Lower leg skin (tissue), 4 donors: Measurements from ENCODE around the gene DQX1. TPM values are rescaled to one million over a fixed set of nuclear protein-coding genes. Genes with fewer than 3 reads are reported as not detected.
"Not testable (repeated sequence)": the region's sequence is repeated elsewhere in the genome, so short reads cannot be mapped to it uniquely, and the experiment has no call there.

Source experiments
- DNase-seq, 2 donors: peaks; one replicate each; pipeline ENCODE4 v3.0.0-alpha.2; 2019; ENCODE audit warnings: low spot score in 2 of 2
- H3K4me3 ChIP-seq: fragments of 200-600 bp; sonication (generic); 2 replicates; pipeline ENCODE4 v1.5.1; 2017; ENCODE audit warnings: mild to moderate bottlenecking, low read depth; ENCODE audit not compliant: poor library complexity, severe bottlenecking
- POLR2A ChIP-seq, 2 donors: fragments of 450-650 bp; IDR thresholded peaks; one replicate each; pipeline ENCODE4 v1.6.1; 2016 to 2017; ENCODE audit warnings: antibody characterized with exemption in 2 of 2, mild to moderate bottlenecking in 1 of 2, moderate library complexity in 1 of 2
- WGBS, 2 donors: methylation state at CpG; one replicate each; pipeline ENCODE4 v1.1.5; 2018; 5-methylcytosine and 5-hydroxymethylcytosine counted together
- intact Hi-C: fragments of 100-400 bp; cut with DNase I; formaldehyde crosslinking; loops from one replicate; pipeline ENCODE4 v1.15.0; 2023; ENCODE audit warnings: low total_unique reads
- total RNA-seq, 4 donors: library from RNA; depleted of rRNA; stranded (reverse); fragments of >200 nt; gene quantifications; one replicate each; pipeline ENCODE4 v1.1.0, GENCODE V29; 2016
- TF ChIP-seq, protein P1 (sequence below), 3 donors: fragments of 450-650 bp; IDR thresholded peaks; one replicate each; pipeline ENCODE4 v1.5.1; 2016; ENCODE audit warnings: antibody characterized with exemption in 3 of 3, mild to moderate bottlenecking in 3 of 3, moderate library complexity in 2 of 3

DQX1 gene
- total RNA-seq, 4 donors from 2014 or later, result 1.9 to 8.0 (median 6.2) TPM

DNA sequence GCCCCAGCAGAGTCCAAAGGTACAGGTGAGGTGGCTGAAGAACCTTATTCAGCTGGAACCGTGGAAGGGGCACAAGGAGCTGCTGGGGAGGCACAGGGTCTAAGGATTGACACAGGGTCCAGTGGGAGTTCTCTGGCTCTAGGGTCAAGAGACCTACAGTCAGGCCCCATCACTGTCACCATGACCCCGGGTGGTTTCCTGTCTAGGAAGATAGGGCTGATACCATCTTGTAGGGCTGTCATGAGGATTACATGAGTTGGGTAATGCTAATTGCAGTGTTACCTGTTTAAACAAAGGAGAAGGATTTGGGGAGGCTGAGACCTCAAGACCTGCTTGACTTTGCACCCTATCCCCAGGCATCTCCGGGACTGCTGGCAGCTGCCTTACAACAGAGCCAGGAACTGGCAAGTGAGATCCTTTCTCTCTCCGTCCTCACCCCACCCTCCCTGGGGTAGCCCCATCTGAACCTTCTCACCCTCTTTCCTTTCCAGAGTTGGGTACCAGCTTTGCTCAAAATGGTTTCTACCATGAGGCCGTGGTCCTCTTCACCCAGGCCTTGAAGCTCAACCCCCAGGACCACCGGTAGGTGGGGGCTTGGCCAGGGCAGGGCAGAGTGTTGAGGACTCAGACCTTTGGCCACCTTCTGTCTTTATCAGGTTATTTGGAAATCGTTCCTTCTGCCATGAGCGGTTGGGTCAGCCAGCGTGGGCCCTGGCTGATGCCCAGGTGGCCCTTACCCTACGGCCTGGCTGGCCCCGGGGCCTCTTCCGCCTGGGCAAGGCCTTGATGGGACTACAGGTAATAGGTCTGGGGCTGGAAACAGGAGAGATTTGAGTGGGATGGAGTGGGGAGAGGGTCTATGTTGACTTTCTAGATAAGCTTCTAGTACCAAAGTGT, 34.1 kb downstream of the DQX1 start:
- no peak overlapping the region for H3K4me3 ChIP-seq
- WGBS, 2 donors, result 93 to 95% methylated on average over 12 of the region's 12 CpGs

DNA sequence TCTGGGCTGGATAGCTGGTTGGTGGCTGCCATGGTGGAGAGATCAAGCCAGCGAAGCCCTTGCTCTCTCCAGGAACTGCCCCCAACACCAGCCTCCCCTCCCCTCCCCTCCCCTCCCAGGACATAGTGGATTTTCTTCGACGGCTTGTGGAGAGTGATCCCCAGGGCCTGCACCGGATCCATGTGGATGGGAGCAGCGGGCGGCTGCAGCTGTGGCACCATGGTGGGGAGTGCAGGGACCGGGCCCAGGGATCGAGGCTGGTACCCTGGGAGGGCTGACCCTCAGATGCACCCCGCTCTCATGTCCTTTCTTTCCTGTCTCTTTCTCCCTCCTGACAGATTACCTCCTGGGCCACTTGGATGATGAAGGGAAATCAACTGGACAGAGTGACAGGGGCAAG, 36.1 kb downstream of the DQX1 start:
- no peak overlapping the region for H3K4me3 ChIP-seq
- TF ChIP-seq, protein P1, sequence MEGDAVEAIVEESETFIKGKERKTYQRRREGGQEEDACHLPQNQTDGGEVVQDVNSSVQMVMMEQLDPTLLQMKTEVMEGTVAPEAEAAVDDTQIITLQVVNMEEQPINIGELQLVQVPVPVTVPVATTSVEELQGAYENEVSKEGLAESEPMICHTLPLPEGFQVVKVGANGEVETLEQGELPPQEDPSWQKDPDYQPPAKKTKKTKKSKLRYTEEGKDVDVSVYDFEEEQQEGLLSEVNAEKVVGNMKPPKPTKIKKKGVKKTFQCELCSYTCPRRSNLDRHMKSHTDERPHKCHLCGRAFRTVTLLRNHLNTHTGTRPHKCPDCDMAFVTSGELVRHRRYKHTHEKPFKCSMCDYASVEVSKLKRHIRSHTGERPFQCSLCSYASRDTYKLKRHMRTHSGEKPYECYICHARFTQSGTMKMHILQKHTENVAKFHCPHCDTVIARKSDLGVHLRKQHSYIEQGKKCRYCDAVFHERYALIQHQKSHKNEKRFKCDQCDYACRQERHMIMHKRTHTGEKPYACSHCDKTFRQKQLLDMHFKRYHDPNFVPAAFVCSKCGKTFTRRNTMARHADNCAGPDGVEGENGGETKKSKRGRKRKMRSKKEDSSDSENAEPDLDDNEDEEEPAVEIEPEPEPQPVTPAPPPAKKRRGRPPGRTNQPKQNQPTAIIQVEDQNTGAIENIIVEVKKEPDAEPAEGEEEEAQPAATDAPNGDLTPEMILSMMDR (IDR thresholded peaks at IDR 0.05), result no peak
- DNase-seq, result no peak
- intact Hi-C loops, result no loop called here
- WGBS, 2 donors, result 95 to 96% methylated on average over 9 of the region's 9 CpGs

More for the DNA sequence above, 34.1 kb downstream of the DQX1 start:
- intact Hi-C loops, result no loop called here
- TF ChIP-seq, protein P1 (IDR thresholded peaks at IDR 0.05), result no peak
- TF ChIP-seq POLR2A (IDR thresholded peaks at IDR 0.05), result no peak
- no peak for DNase-seq

GRCh38 chr2:74488643-74489481, 37.2 kb downstream of the DQX1 start:
- TF ChIP-seq POLR2A (IDR thresholded peaks at IDR 0.05), result no peak
- TF ChIP-seq, protein P1 (IDR thresholded peaks at IDR 0.05), result peak in 1 of 3 donors; percentile 12
- no peak for DNase-seq
- intact Hi-C loops, result no loop called here
- H3K4me3 ChIP-seq, result no peak overlapping the region
- 90 to 92% methylated on average over 9 of the region's 9 CpGs for WGBS, 2 donors

GRCh38 chr2:74486141-74486540, 39.9 kb downstream of the DQX1 start:
- intact Hi-C loops, result no loop called here
- H3K4me3 ChIP-seq, result no peak overlapping the region
- no peak for DNase-seq
- WGBS, 2 donors, result 88% methylated on average over 2 of the region's 2 CpGs
- TF ChIP-seq POLR2A (IDR thresholded peaks at IDR 0.05), result no peak
- TF ChIP-seq, protein P1 (IDR thresholded peaks at IDR 0.05), result no peak

GRCh38 chr2:74483675-74484164, 42.3 kb downstream of the DQX1 start:
- 81 to 82% methylated on average over 19 of the region's 19 CpGs for WGBS, 2 donors
- peak overlapping the region; percentile 82 for H3K4me3 ChIP-seq
- intact Hi-C loops, result loop anchor here (5.0 kb wide), 1 partner anchor 104 kb away; no protein-coding TSS in a partner anchor
- DNase-seq, result not testable (repeated sequence)
